A204.1 (cell line): ENCODE results near the gene ATXN2.
"Not testable (repeated sequence)": the region's sequence is repeated elsewhere in the genome, so short reads cannot be mapped to it uniquely, and the experiment has no call there.

Experiments used
- FAIRE-seq: peaks from 2 replicates; lab custom pipeline; 2012; peaks lifted over from hg19 to GRCh38; lab: Jason Lieb, UNC

Gene ATXN2

GRCh38 chr12:111570084-111570961 lies 28.8 kb downstream of the ATXN2 start:
- FAIRE-seq = no peak

- no peak for FAIRE-seq
These were observed 29.6 kb downstream of the ATXN2 start for GRCh38 chr12:111569363-111570083.

- FAIRE-seq = not testable (repeated sequence)
These were observed 38.3 kb downstream of the ATXN2 start for GRCh38 chr12:111560844-111561243.

GRCh38 chr12:111558107-111558376 lies 41.1 kb downstream of the ATXN2 start:
- FAIRE-seq = no peak

- no peak for FAIRE-seq
These were observed 41.6 kb downstream of the ATXN2 start for GRCh38 chr12:111557271-111558106.

GRCh38 chr12:111556676-111557075 lies 42.4 kb downstream of the ATXN2 start:
- no peak for FAIRE-seq

- FAIRE-seq = not testable (repeated sequence)
These were observed 43.8 kb downstream of the ATXN2 start for GRCh38 chr12:111555313-111555712.

- FAIRE-seq = no peak
These were observed 52.2 kb downstream of the ATXN2 start for GRCh38 chr12:111546758-111547383.

GRCh38 chr12:111546171-111546570 lies 52.9 kb downstream of the ATXN2 start:
- FAIRE-seq = no peak

- FAIRE-seq = no peak
These were observed 55.1 kb downstream of the ATXN2 start for GRCh38 chr12:111544032-111544431.

- FAIRE-seq = no peak
These were observed 66.4 kb downstream of the ATXN2 start for GRCh38 chr12:111532751-111533150.

- no peak for FAIRE-seq
These were observed 69.4 kb downstream of the ATXN2 start for GRCh38 chr12:111529424-111530368.

GRCh38 chr12:111523587-111524167 lies 75.4 kb downstream of the ATXN2 start:
- FAIRE-seq = no peak

GRCh38 chr12:111521801-111522200 lies 77.3 kb downstream of the ATXN2 start:
- no peak for FAIRE-seq

GRCh38 chr12:111519937-111520336 lies 79.2 kb downstream of the ATXN2 start:
- FAIRE-seq = peak; percentile 53

GRCh38 chr12:111519083-111519482 lies 80.0 kb downstream of the ATXN2 start:
- no peak for FAIRE-seq

- FAIRE-seq = not testable (repeated sequence)
These were observed 91.4 kb downstream of the ATXN2 start for GRCh38 chr12:111507719-111508118.

- not testable (repeated sequence) for FAIRE-seq
These were observed 91.9 kb downstream of the ATXN2 start for GRCh38 chr12:111507258-111507657.

- FAIRE-seq = no peak
These were observed 92.9 kb downstream of the ATXN2 start for GRCh38 chr12:111506260-111506659.

GRCh38 chr12:111505601-111506036 lies 93.5 kb downstream of the ATXN2 start:
- no peak for FAIRE-seq

GRCh38 chr12:111503116-111503515 lies 96.0 kb downstream of the ATXN2 start:
- no peak for FAIRE-seq
